GM10847 (cell line): ENCODE data around the gene IFT122.

ENCODE experiments used
- POLR2A ChIP-seq: IDR thresholded peaks from 2 replicates; pipeline ENCODE4 v1.6.1; 2011; ENCODE audit not compliant: insufficient read length; ENCODE audit errors: extremely low read depth

The IFT122 gene

GRCh38 chr3:129524081-129524480, 84.1 kb downstream of the IFT122 start:
- no peak for TF ChIP-seq POLR2A

GRCh38 chr3:129525341-129525968, 85.4 kb downstream of the IFT122 start:
- TF ChIP-seq POLR2A: no peak

- TF ChIP-seq POLR2A: no peak
These were observed 86.3 kb downstream of the IFT122 start for GRCh38 chr3:129526121-129526900.

- no peak for TF ChIP-seq POLR2A
These were observed 87.2 kb downstream of the IFT122 start for GRCh38 chr3:129527262-129527661.

GRCh38 chr3:129528589-129529100, 88.6 kb downstream of the IFT122 start, which contains the start of gene RHO:
Gene RHO, plus strand, starts transcription at chr3:129528639. Its CDS starts 95 bp downstream, at chr3:129528734.
- no peak for TF ChIP-seq POLR2A

GRCh38 chr3:129529436-129530210, 89.6 kb downstream of the IFT122 start:
- no peak for TF ChIP-seq POLR2A

GRCh38 chr3:129530251-129530791, 90.3 kb downstream of the IFT122 start:
- no peak for TF ChIP-seq POLR2A

GRCh38 chr3:129530821-129531220, 90.8 kb downstream of the IFT122 start:
- TF ChIP-seq POLR2A: no peak

- TF ChIP-seq POLR2A: no peak
These were observed 91.7 kb downstream of the IFT122 start for GRCh38 chr3:129531699-129532098.

GRCh38 chr3:129532261-129532660, 92.2 kb downstream of the IFT122 start:
- no peak for TF ChIP-seq POLR2A

- TF ChIP-seq POLR2A: no peak
These were observed 93.4 kb downstream of the IFT122 start for GRCh38 chr3:129533406-129533805.

GRCh38 chr3:129534428-129535027, 94.5 kb downstream of the IFT122 start:
- no peak for TF ChIP-seq POLR2A

- TF ChIP-seq POLR2A: no peak
These were observed 95.1 kb downstream of the IFT122 start for GRCh38 chr3:129535075-129535474.

- no peak for TF ChIP-seq POLR2A
These were observed 96.3 kb downstream of the IFT122 start for GRCh38 chr3:129536374-129536667.

GRCh38 chr3:129536804-129537203, 96.8 kb downstream of the IFT122 start:
- no peak for TF ChIP-seq POLR2A
